DOHH2 (cell line): ENCODE measurements around the gene TPBGL.

Experiments
- H3F3A ChIP-seq: fragments of 200-600 bp; sonication (generic), shearing (Covaris generic); 2 replicates; pipeline ENCODE4 v1.6.0; 2016; ENCODE audit warnings: antibody characterized with exemption, mild to moderate bottlenecking; ENCODE audit not compliant: control insufficient read depth, insufficient read depth
- H3K27ac ChIP-seq: fragments of 200-600 bp; sonication (generic); 2 replicates; pipeline ENCODE4 v1.5.1; 2014; ENCODE audit warnings: low read depth, mild to moderate bottlenecking, low read length, moderate library complexity
- H3K27me3 ChIP-seq: fragments of 200-600 bp; sonication (generic); 2 replicates; pipeline ENCODE4 v1.6.1; 2014; ENCODE audit warnings: mild to moderate bottlenecking, low read length, mixed read lengths; ENCODE audit not compliant: control insufficient read depth
- H3K36me3 ChIP-seq: fragments of 200-600 bp; sonication (generic); 2 replicates; pipeline ENCODE4 v1.6.1; 2014; ENCODE audit warnings: mild to moderate bottlenecking, low read length, moderate library complexity, mixed read lengths; ENCODE audit not compliant: control insufficient read depth
- H3K4me1 ChIP-seq: fragments of 200-600 bp; sonication (generic); 2 replicates; pipeline ENCODE4 v1.6.1; 2014; ENCODE audit warnings: mild to moderate bottlenecking, low read length, mixed read lengths; ENCODE audit not compliant: control insufficient read depth
- H3K4me2 ChIP-seq: fragments of 200-600 bp; sonication (generic); 2 replicates; pipeline ENCODE4 v1.6.0; 2014; ENCODE audit warnings: mild to moderate bottlenecking, low read length, moderate library complexity
- H3K4me3 ChIP-seq: fragments of 200-600 bp; sonication (generic); 2 replicates; pipeline ENCODE4 v1.5.1; 2014; ENCODE audit warnings: mild to moderate bottlenecking, low read length, mixed read lengths
- H3K79me2 ChIP-seq: fragments of 200-600 bp; sonication (generic); 2 replicates; pipeline ENCODE4 v1.6.1; 2014; ENCODE audit warnings: mild to moderate bottlenecking, low read length, mixed read lengths; ENCODE audit not compliant: control insufficient read depth
- H3K9me2 ChIP-seq: fragments of 200-600 bp; sonication (generic); replicated peaks from 2 replicates; pipeline ENCODE4 v1.6.1; 2014; ENCODE audit warnings: mild to moderate bottlenecking, low read length, mixed read lengths; ENCODE audit not compliant: control insufficient read depth
- H3K9me3 ChIP-seq: fragments of 200-600 bp; sonication (generic); 2 replicates; pipeline ENCODE4 v1.6.1; 2014; ENCODE audit warnings: antibody characterized with exemption, low read length, mixed read lengths; ENCODE audit not compliant: control insufficient read depth, insufficient read depth
- H4K20me1 ChIP-seq: fragments of 200-600 bp; sonication (generic); 2 replicates; pipeline ENCODE4 v1.6.0; 2014; ENCODE audit warnings: low read depth, mild to moderate bottlenecking, antibody characterized with exemption, low read length, moderate library complexity; ENCODE audit not compliant: control insufficient read depth, insufficient read depth
- EZH2phosphoT487 ChIP-seq: fragments of 200-600 bp; sonication (generic); IDR thresholded peaks from 2 replicates; pipeline ENCODE4 v1.6.1; 2017; ENCODE audit warnings: borderline replicate concordance, mild to moderate bottlenecking, antibody characterized with exemption, low read length, moderate library complexity, mixed read lengths
- TF ChIP-seq, protein P1 (sequence below): fragments of 200-600 bp; sonication (generic); IDR thresholded peaks from one replicate; pipeline ENCODE4 v1.5.1; 2014; ENCODE audit warnings: antibody characterized with exemption, mild to moderate bottlenecking, low read depth, low read length; ENCODE audit not compliant: poor library complexity, severe bottlenecking

Gene TPBGL

GRCh38 chr11:75285776-75286360 is 45.3 kb downstream of the TPBGL start:
- no peaks in the 10 kb centered on the region for H3K79me2 ChIP-seq
- H3F3A ChIP-seq, result no peaks in the 10 kb centered on the region
- no peaks in the 10 kb centered on the region for H3K9me2 ChIP-seq
- H4K20me1 ChIP-seq, result no peaks in the 10 kb centered on the region
- no peaks in the 10 kb centered on the region for H3K27me3 ChIP-seq
- no peak overlapping the region for H3K4me2 ChIP-seq
- no peak overlapping the region for H3K27ac ChIP-seq
- no peak overlapping the region for H3K4me3 ChIP-seq
- H3K4me1 ChIP-seq, result no peaks in the 10 kb centered on the region
- TF ChIP-seq EZH2phosphoT487, result no peak
- TF ChIP-seq, protein P1, sequence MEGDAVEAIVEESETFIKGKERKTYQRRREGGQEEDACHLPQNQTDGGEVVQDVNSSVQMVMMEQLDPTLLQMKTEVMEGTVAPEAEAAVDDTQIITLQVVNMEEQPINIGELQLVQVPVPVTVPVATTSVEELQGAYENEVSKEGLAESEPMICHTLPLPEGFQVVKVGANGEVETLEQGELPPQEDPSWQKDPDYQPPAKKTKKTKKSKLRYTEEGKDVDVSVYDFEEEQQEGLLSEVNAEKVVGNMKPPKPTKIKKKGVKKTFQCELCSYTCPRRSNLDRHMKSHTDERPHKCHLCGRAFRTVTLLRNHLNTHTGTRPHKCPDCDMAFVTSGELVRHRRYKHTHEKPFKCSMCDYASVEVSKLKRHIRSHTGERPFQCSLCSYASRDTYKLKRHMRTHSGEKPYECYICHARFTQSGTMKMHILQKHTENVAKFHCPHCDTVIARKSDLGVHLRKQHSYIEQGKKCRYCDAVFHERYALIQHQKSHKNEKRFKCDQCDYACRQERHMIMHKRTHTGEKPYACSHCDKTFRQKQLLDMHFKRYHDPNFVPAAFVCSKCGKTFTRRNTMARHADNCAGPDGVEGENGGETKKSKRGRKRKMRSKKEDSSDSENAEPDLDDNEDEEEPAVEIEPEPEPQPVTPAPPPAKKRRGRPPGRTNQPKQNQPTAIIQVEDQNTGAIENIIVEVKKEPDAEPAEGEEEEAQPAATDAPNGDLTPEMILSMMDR, result no peak
- no peaks in the 10 kb centered on the region for H3K9me3 ChIP-seq
- H3K36me3 ChIP-seq, result no peaks in the 10 kb centered on the region

DNA sequence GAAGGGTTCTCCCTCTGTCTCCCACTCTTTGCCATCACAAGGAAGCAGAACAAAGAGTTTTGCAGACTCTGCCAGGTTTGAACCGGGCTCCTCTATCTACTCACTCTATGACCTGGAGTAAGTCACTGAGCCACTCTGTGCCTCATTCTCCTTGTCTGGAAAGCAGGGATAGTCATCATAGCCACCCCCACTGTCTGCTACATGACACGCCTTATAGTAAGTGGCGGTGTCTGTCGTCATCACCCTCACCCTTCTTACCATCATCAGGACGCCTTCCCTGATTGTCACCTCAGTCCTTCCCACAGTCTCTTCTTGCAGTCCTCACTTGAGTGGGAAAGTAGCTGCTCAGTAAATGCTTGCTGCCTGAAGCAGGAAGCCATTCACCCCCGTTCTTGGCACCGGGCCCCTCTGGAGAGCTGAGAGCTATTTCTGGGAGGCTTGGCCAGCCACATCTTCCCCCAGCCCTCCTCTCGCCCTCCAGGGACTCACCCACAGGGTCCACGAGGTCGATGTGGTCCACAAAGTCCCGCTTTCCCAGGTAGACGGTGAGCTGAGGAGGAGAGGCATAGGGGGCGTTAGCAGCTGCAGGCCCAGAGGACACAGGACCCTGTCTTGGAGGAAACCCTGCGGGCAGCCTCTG is 46.4 kb downstream of the TPBGL start:
- H3K4me1 ChIP-seq, result no peaks in the 10 kb centered on the region
- H3K36me3 ChIP-seq, result no peaks in the 10 kb centered on the region
- H3K27me3 ChIP-seq, result no peaks in the 10 kb centered on the region
- no peaks in the 10 kb centered on the region for H3K9me3 ChIP-seq
- no peak for TF ChIP-seq EZH2phosphoT487
- TF ChIP-seq, protein P1, result no peak
- no peaks in the 10 kb centered on the region for H4K20me1 ChIP-seq
- H3F3A ChIP-seq, result no peaks in the 10 kb centered on the region
- H3K4me3 ChIP-seq, result no peak overlapping the region
- no peak overlapping the region for H3K27ac ChIP-seq
- H3K4me2 ChIP-seq, result no peak overlapping the region
- H3K79me2 ChIP-seq, result no peaks in the 10 kb centered on the region
- H3K9me2 ChIP-seq, result no peaks in the 10 kb centered on the region

DNA sequence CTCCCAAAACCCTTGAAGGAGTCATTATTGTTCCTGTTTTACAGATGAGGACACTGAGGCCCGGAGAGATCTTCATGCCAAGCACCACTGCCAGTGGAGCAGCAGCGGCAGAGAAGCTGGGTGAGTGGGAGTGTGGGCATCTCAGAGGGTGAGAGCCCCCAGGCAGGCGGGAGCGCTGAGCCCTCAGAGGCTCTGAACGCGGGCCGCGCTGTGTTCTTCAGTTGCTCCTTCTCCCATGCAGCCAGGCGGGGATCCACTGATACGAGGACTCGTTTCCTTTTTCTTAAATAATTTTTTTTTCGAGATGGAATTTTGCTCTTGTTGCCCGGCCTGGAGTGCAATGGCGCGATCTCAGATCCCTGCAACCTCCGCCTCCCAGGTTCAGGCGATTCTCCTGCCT is 47.0 kb downstream of the TPBGL start:
- Histone ChIP-seq H3F3A (no peaks in the 10 kb centered on the region), H3K4me1 (no peaks in the 10 kb centered on the region), H4K20me1 (no peaks in the 10 kb centered on the region)

More for the DNA sequence above, 47.0 kb downstream of the TPBGL start:
- Histone ChIP-seq H3K36me3 (no peaks in the 10 kb centered on the region), H3K4me3 (no peak overlapping the region), H3K79me2 (no peaks in the 10 kb centered on the region), H3K27ac (no peak overlapping the region), H3K9me2 (no peaks in the 10 kb centered on the region), H3K4me2 (no peak overlapping the region), H3K27me3 (0 out of 2 replicates have a peak, but pooled peaks cover 2% of the 10 kb centered on the region), H3K9me3 (no peaks in the 10 kb centered on the region)
- TF ChIP-seq EZH2phosphoT487, result no peak
- TF ChIP-seq, protein P1, result no peak
